Left ventricle myocardium inferior (tissue), 1 donor: ENCODE data around the gene UBL3. TPM values are rescaled to one million over a fixed set of nuclear protein-coding genes. Genes with fewer than 3 reads are reported as not detected.

Experiments
- DNase-seq: peaks from one replicate; pipeline ENCODE4 v3.0.0-alpha.2; 2020
- H3K27ac ChIP-seq: fragments of 200-600 bp; replicated peaks from 2 replicates; pipeline ENCODE4 v1.8.0; 2021
- H3K27me3 ChIP-seq: fragments of 200-600 bp; 2 replicates; pipeline ENCODE4 v1.8.0; 2021; ENCODE audit warnings: low read depth
- H3K36me3 ChIP-seq: fragments of 200-600 bp; 2 replicates; pipeline ENCODE4 v1.8.0; 2021
- H3K4me1 ChIP-seq: fragments of 200-600 bp; 2 replicates; pipeline ENCODE4 v1.8.0; 2021
- H3K4me3 ChIP-seq: fragments of 200-600 bp; 2 replicates; pipeline ENCODE4 v1.8.0; 2021; ENCODE audit warnings: mild to moderate bottlenecking, moderate library complexity
- H3K9me3 ChIP-seq: fragments of 200-600 bp; replicated peaks from 2 replicates; pipeline ENCODE4 v1.8.0; 2021
- intact Hi-C: fragments of 100-400 bp; cut with micrococcal nuclease; formaldehyde crosslinking; loops from one replicate; pipeline ENCODE4 v1.11.0; 2022
- total RNA-seq: library from RNA; stranded (reverse); fragmentation: NEBNext Ultra II Directional; extraction: Animal tissue kit (Norgen Biotek cat#: 25700); gene quantifications from one replicate; pipeline ENCODE4 v1.2.1, GENCODE V29; 2021
- TF ChIP-seq, protein P1 (sequence below): fragments of 200-600 bp; IDR thresholded peaks from 2 replicates; pipeline ENCODE4 v1.8.0; 2021; ENCODE audit warnings: antibody characterized with exemption, mild to moderate bottlenecking, borderline replicate concordance
- donor health status: DM: no; HTN: yes; CAD: no; lungs with severe emphysema.

UBL3 gene
- total RNA-seq, 1 donor from 2014 or later = 25.2 TPM

DNA sequence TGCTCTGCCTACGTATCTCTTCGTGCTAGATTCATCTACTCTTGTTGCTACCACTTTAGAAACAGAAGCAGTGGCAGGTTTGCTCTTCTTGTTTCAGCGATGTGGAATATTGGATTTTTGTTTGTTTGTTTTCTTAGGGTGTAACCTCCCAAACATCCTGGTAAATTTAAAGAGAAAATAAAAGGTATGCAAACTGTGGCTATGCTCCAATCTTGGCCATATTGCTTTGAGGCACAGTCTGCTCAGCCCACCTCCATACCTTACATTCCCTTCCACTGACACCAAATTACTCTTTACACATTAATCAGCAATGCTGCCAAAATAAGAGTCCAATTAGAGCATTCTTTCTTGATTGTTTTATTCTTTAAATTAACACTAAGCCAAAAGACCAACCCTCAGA is 25.2 kb upstream of the UBL3 start:
- Histone ChIP-seq H3K4me1 (no peaks in the 10 kb centered on the region), H3K27me3 (peaks cover 19% of the 10 kb centered on the region), H3K4me3 (no peak overlapping the region), H3K9me3 (no peaks in the 10 kb centered on the region), H3K27ac (no peak overlapping the region), H3K36me3 (no peaks in the 10 kb centered on the region)
- TF ChIP-seq, protein P1, sequence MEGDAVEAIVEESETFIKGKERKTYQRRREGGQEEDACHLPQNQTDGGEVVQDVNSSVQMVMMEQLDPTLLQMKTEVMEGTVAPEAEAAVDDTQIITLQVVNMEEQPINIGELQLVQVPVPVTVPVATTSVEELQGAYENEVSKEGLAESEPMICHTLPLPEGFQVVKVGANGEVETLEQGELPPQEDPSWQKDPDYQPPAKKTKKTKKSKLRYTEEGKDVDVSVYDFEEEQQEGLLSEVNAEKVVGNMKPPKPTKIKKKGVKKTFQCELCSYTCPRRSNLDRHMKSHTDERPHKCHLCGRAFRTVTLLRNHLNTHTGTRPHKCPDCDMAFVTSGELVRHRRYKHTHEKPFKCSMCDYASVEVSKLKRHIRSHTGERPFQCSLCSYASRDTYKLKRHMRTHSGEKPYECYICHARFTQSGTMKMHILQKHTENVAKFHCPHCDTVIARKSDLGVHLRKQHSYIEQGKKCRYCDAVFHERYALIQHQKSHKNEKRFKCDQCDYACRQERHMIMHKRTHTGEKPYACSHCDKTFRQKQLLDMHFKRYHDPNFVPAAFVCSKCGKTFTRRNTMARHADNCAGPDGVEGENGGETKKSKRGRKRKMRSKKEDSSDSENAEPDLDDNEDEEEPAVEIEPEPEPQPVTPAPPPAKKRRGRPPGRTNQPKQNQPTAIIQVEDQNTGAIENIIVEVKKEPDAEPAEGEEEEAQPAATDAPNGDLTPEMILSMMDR = no peak
- no peak for DNase-seq
- intact Hi-C loops = no loop called here

- TF ChIP-seq, protein P1 = no peak
- intact Hi-C loops = no loop called here
- H3K9me3 ChIP-seq = no peaks in the 10 kb centered on the region
- no peaks in the 10 kb centered on the region for H3K27me3 ChIP-seq
- no peak overlapping the region for H3K27ac ChIP-seq
- H3K4me3 ChIP-seq = no peak overlapping the region
- no peak for DNase-seq
- no peaks in the 10 kb centered on the region for H3K36me3 ChIP-seq
- no peaks in the 10 kb centered on the region for H3K4me1 ChIP-seq
These were observed 18.2 kb upstream of the UBL3 start for GRCh38 chr13:29868581-29868980.

DNA sequence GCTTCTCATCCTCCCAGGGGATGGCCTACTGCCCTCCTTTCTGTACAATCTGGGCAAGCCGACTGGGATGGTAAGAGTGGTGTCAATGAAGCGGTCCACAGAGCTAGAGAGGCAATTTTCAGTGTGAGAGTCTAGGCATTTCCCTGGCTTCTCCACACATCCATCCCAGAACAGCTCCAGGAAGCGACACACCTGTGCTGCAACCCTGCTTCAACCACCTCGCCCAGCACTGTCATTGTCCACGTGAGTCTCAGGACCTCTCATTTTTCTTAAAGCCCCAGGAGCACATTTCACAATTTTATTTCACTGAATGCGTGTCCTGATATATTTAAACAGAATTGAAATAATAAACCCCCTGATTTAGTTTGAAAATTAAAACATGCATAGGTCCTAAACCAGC is 15.5 kb upstream of the UBL3 start:
- TF ChIP-seq, protein P1 = no peak
- Histone ChIP-seq H3K9me3 (no peaks in the 10 kb centered on the region), H3K36me3 (no peaks in the 10 kb centered on the region), H3K4me1 (no peaks in the 10 kb centered on the region), H3K27ac (no peak overlapping the region), H3K27me3 (peaks cover 4% of the 10 kb centered on the region), H3K4me3 (no peak overlapping the region)
- intact Hi-C loops = no loop called here
- no peak for DNase-seq

- intact Hi-C loops = no loop called here
- TF ChIP-seq, protein P1 = no peak
- no peak for DNase-seq
- Histone ChIP-seq H3K4me3 (no peak overlapping the region), H3K27me3 (peaks cover 4% of the 10 kb centered on the region), H3K27ac (no peak overlapping the region), H3K36me3 (no peaks in the 10 kb centered on the region), H3K4me1 (no peaks in the 10 kb centered on the region), H3K9me3 (no peaks in the 10 kb centered on the region)
These were observed 11.3 kb upstream of the UBL3 start for GRCh38 chr13:29861694-29862110.

DNA sequence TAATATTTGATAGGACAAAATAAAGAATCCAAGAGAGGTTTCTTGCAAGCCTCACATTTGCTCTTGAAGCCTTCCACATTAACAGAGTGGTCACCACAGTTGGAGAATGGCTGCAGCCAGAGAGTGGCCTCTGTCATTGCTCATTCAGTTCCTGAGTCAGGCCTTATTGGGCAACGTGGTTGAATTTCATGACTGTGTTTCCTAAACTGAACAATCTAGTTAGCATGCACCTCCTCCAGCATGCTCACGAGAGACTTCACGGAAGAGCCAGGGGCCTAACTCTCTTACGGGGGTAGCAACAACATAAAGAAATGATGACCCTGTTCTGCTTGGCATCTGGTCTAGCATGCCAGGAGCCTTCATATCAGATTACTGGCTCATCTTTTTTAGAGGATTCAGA is 9.6 kb upstream of the UBL3 start:
- H3K4me1 ChIP-seq = no peaks in the 10 kb centered on the region
- TF ChIP-seq, protein P1 = no peak
- H3K4me3 ChIP-seq = no peak overlapping the region
- H3K27ac ChIP-seq = no peak overlapping the region
- no peak for DNase-seq
- H3K36me3 ChIP-seq = no peaks in the 10 kb centered on the region
- intact Hi-C loops = no loop called here
- no peaks in the 10 kb centered on the region for H3K9me3 ChIP-seq
- H3K27me3 ChIP-seq = peaks cover 4% of the 10 kb centered on the region

- no peak for DNase-seq
- intact Hi-C loops = no loop called here
- Histone ChIP-seq H3K27ac (no peak overlapping the region), H3K4me3 (no peak overlapping the region), H3K4me1 (no peaks in the 10 kb centered on the region), H3K36me3 (no peaks in the 10 kb centered on the region), H3K27me3 (peaks cover 4% of the 10 kb centered on the region), H3K9me3 (no peaks in the 10 kb centered on the region)
- TF ChIP-seq, protein P1 = no peak
These were observed 8.2 kb upstream of the UBL3 start for GRCh38 chr13:29858667-29859066.
